Stimulated activated CD4-positive, alpha-beta T cell treated with anti-CD3 and anti-CD28 coated beads, Interleukin-1b, Interleukin-23, amount 100 ng/mL, for 1 hour (primary cell): ENCODE measurements around the gene ZNF358.
"Not testable (repeated sequence)": the region's sequence is repeated elsewhere in the genome, so short reads cannot be mapped to it uniquely, and the experiment has no call there.

Experiments
- DNase-seq, 2 donors: peaks; one replicate each; pipeline ENCODE4 v3.0.0-alpha.2; 2020; ENCODE audit warnings: low read depth in 2 of 2

ZNF358 gene

GRCh38 chr19:7535998-7536695 is 20.2 kb downstream of the ZNF358 start:
- no peak for DNase-seq

GRCh38 chr19:7538990-7539389 is 23.1 kb downstream of the ZNF358 start:
- not testable (repeated sequence) for DNase-seq

GRCh38 chr19:7539827-7540425 is 24.0 kb downstream of the ZNF358 start:
- DNase-seq: no peak

GRCh38 chr19:7540761-7541474 is 25.0 kb downstream of the ZNF358 start:
- no peak for DNase-seq

GRCh38 chr19:7541475-7541824 is 25.5 kb downstream of the ZNF358 start:
- DNase-seq: no peak

GRCh38 chr19:7541828-7542443 is 26.0 kb downstream of the ZNF358 start:
- no peak for DNase-seq

- DNase-seq: no peak
These were observed 26.8 kb downstream of the ZNF358 start for GRCh38 chr19:7542556-7543348.

GRCh38 chr19:7544626-7545025 is 28.7 kb downstream of the ZNF358 start:
- DNase-seq: no peak

GRCh38 chr19:7545300-7545699 is 29.4 kb downstream of the ZNF358 start:
- DNase-seq: no peak

GRCh38 chr19:7545904-7546303 is 30.0 kb downstream of the ZNF358 start:
- no peak for DNase-seq

GRCh38 chr19:7547159-7547558 is 31.3 kb downstream of the ZNF358 start:
- no peak for DNase-seq

GRCh38 chr19:7549429-7550148 is 33.7 kb downstream of the ZNF358 start:
- DNase-seq: no peak

- no peak for DNase-seq
These were observed 34.4 kb downstream of the ZNF358 start for GRCh38 chr19:7550169-7550770.

GRCh38 chr19:7550987-7551761 is 35.3 kb downstream of the ZNF358 start:
- DNase-seq: no peak

GRCh38 chr19:7552781-7553180 is 36.9 kb downstream of the ZNF358 start:
- no peak for DNase-seq

- no peak for DNase-seq
These were observed 38.7 kb downstream of the ZNF358 start for GRCh38 chr19:7554565-7554964.

GRCh38 chr19:7554990-7555864 is 39.3 kb downstream of the ZNF358 start:
- DNase-seq: no peak

GRCh38 chr19:7556696-7557315 is 40.9 kb downstream of the ZNF358 start:
- DNase-seq: no peak

GRCh38 chr19:7558667-7559066 is 42.8 kb downstream of the ZNF358 start:
- no peak for DNase-seq
